ENCODE measurements around the gene HDGFL1.

Gene HDGFL1

DNA sequence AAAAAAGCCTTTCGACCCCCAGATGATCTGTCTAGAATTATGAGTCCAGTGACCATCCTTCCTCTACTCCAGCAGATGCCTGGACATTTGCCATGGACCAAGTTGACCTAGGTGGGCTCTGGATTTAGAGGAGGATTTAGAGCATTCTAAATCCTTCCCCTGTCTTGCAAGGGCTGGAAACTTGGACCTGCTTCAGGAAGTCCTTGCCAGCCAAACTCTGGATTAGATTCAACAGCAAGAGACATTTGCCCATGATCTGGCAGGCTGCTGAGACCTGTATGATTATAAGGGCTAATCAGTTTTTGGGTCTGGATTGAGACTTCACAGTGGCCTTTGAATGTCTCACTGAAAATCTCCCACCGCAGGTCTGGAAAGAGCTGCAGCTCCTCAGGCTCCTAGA is 13.1 kb upstream of the HDGFL1 start:
- no peak overlapping the region for H3K27ac ChIP-seq (ENCODE audit: low read depth, low read length)
- no peaks in the 10 kb centered on the region for H3K4me1 ChIP-seq (ENCODE audit: control insufficient read depth in 5 of 5, insufficient read depth in 5 of 5, low read length in 5 of 5)
- no peaks in the 10 kb centered on the region for H3K36me3 ChIP-seq (ENCODE audit: control insufficient read depth in 5 of 5, insufficient read depth in 5 of 5, low read length in 5 of 5)
- no peaks in the 10 kb centered on the region for H3K27me3 ChIP-seq (ENCODE audit: control insufficient read depth in 5 of 5, insufficient read depth in 4 of 5, low read length in 5 of 5)
- H3K9ac ChIP-seq (ENCODE audit: low read length in 5 of 5): no peak overlapping the region
- no peaks in the 10 kb centered on the region for H3K9me3 ChIP-seq (ENCODE audit: control insufficient read depth in 5 of 5, low read length in 5 of 5)
- no peak overlapping the region for H3K4me3 ChIP-seq (ENCODE audit: low read depth in 1 of 5, low read length in 5 of 5)

DNA sequence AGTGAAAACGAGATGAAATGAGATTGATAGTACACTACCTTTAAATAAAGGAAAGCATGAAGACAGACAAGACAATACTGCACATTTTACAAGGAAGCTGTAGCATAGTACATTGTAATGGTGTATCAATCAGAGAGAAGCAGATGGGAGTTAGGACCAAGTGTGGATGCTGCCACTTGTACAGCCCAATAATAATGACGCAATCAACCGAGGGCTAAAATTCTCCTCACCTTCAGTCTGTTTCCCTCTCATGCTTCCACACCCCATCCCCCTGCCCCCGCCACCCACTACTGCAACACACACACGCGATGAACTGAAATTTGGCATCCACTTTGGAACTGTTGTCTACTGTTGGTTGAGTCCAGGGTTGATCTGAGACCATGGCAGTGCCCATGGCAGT is 12.4 kb upstream of the HDGFL1 start:
- Histone ChIP-seq H3K27ac (ENCODE audit: low read depth, low read length) (no peak overlapping the region), H3K27me3 (ENCODE audit: control insufficient read depth in 5 of 5, insufficient read depth in 4 of 5, low read length in 5 of 5) (no peaks in the 10 kb centered on the region)

DNA sequence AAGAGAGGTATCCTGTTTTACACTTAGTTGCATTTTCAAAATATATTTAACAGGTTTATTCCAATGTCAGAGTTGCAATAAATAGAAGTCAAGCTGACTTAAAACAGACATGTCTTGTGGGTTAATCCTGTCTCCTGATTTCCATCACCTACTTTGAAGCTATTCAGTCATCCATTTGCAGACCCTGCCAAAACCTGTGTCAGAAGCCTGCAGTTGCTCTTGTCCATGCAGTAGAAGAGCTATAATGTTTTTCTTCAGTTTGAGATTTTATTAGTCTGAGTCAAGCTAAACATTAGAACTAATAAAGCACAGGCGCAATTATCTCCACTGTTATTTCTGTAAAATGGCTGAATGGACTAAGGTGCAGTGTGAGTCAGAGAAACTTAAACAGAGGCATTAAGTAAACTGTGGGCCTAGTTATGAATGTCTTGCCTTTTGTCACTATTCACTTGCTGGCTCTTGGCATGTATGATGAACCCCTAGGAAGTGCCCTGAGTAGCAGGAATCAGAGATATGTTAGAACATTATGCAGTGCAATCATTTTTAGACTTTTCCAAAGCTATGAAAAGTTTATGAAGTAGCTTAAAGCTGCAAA is 11.0 kb upstream of the HDGFL1 start:
- H3K9me3 ChIP-seq (ENCODE audit: control insufficient read depth in 5 of 5, low read length in 5 of 5): no peaks in the 10 kb centered on the region
- no peak overlapping the region for H3K9ac ChIP-seq (ENCODE audit: low read length in 5 of 5)
- no peaks in the 10 kb centered on the region for H3K36me3 ChIP-seq (ENCODE audit: control insufficient read depth in 5 of 5, insufficient read depth in 5 of 5, low read length in 5 of 5)
- no peak overlapping the region for H3K4me3 ChIP-seq (ENCODE audit: low read depth in 1 of 5, low read length in 5 of 5)
- H3K27ac ChIP-seq (ENCODE audit: low read depth, low read length): no peak overlapping the region
- H3K4me1 ChIP-seq (ENCODE audit: control insufficient read depth in 5 of 5, insufficient read depth in 5 of 5, low read length in 5 of 5): no peaks in the 10 kb centered on the region
- no peaks in the 10 kb centered on the region for H3K27me3 ChIP-seq (ENCODE audit: control insufficient read depth in 5 of 5, insufficient read depth in 4 of 5, low read length in 5 of 5)

More for the DNA sequence above, 12.4 kb upstream of the HDGFL1 start:
- no peaks in the 10 kb centered on the region for H3K4me1 ChIP-seq (ENCODE audit: control insufficient read depth in 5 of 5, insufficient read depth in 5 of 5, low read length in 5 of 5)
- no peaks in the 10 kb centered on the region for H3K36me3 ChIP-seq (ENCODE audit: control insufficient read depth in 5 of 5, insufficient read depth in 5 of 5, low read length in 5 of 5)
- H3K9me3 ChIP-seq (ENCODE audit: control insufficient read depth in 5 of 5, low read length in 5 of 5): no peaks in the 10 kb centered on the region
- H3K9ac ChIP-seq (ENCODE audit: low read length in 5 of 5): no peak overlapping the region
- H3K4me3 ChIP-seq (ENCODE audit: low read depth in 1 of 5, low read length in 5 of 5): no peak overlapping the region

DNA sequence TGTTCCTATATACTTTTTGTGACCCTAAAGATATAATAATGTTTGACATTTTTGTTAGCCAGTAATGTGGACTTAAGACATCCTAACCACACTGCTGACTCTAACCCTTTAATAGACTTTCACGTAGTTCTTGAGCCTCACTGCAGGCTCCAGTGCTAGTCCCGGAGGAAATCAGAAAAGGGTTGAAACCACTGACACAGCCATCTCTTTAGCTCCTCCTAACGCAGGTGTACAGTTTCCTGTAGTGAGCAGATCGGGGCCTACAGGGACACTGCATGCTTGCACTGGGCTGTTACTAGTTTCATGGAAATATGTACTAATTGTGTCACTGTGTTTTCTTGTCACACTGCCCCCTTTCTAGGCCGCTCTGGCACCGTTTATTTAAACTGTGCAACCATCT is 512 bp upstream of the HDGFL1 start:
- no peak overlapping the region for H3K9ac ChIP-seq (ENCODE audit: low read length in 5 of 5)
- H3K36me3 ChIP-seq (ENCODE audit: control insufficient read depth in 5 of 5, insufficient read depth in 5 of 5, low read length in 5 of 5): no peaks in the 10 kb centered on the region
- H3K4me1 ChIP-seq (ENCODE audit: control insufficient read depth in 5 of 5, insufficient read depth in 5 of 5, low read length in 5 of 5): no peaks in the 10 kb centered on the region

GRCh38 chr6:22570185-22570551 is 802 bp downstream of the HDGFL1 start:
- Histone ChIP-seq H3K4me3 (ENCODE audit: low read depth in 1 of 5, low read length in 5 of 5) (no peak overlapping the region), H3K4me1 (ENCODE audit: control insufficient read depth in 5 of 5, insufficient read depth in 5 of 5, low read length in 5 of 5) (no peaks in the 10 kb centered on the region), H3K27me3 (ENCODE audit: control insufficient read depth in 5 of 5, insufficient read depth in 4 of 5, low read length in 5 of 5) (no peaks in the 10 kb centered on the region), H3K36me3 (ENCODE audit: control insufficient read depth in 5 of 5, insufficient read depth in 5 of 5, low read length in 5 of 5) (no peaks in the 10 kb centered on the region), H3K9me3 (ENCODE audit: control insufficient read depth in 5 of 5, low read length in 5 of 5) (no peaks in the 10 kb centered on the region), H3K9ac (ENCODE audit: low read length in 5 of 5) (no peak overlapping the region), H3K27ac (ENCODE audit: low read depth, low read length) (no peak overlapping the region)

More for the DNA sequence above, 512 bp upstream of the HDGFL1 start:
- H3K27me3 ChIP-seq (ENCODE audit: control insufficient read depth in 5 of 5, insufficient read depth in 4 of 5, low read length in 5 of 5): no peaks in the 10 kb centered on the region
- H3K4me3 ChIP-seq (ENCODE audit: low read depth in 1 of 5, low read length in 5 of 5): no peak overlapping the region
- H3K27ac ChIP-seq (ENCODE audit: low read depth, low read length): no peak overlapping the region
- H3K9me3 ChIP-seq (ENCODE audit: control insufficient read depth in 5 of 5, low read length in 5 of 5): no peaks in the 10 kb centered on the region

- no peaks in the 10 kb centered on the region for H3K27me3 ChIP-seq (ENCODE audit: control insufficient read depth in 5 of 5, insufficient read depth in 4 of 5, low read length in 5 of 5)
- H3K4me1 ChIP-seq (ENCODE audit: control insufficient read depth in 5 of 5, insufficient read depth in 5 of 5, low read length in 5 of 5): peaks cover 0 to 6% (median 0%) of the 10 kb centered on the region in 5 donors
- no peak overlapping the region for H3K4me3 ChIP-seq (ENCODE audit: low read depth in 1 of 5, low read length in 5 of 5)
- no peaks in the 10 kb centered on the region for H3K36me3 ChIP-seq (ENCODE audit: control insufficient read depth in 5 of 5, insufficient read depth in 5 of 5, low read length in 5 of 5)
- H3K9ac ChIP-seq (ENCODE audit: low read length in 5 of 5): no peak overlapping the region
- no peaks in the 10 kb centered on the region for H3K9me3 ChIP-seq (ENCODE audit: control insufficient read depth in 5 of 5, low read length in 5 of 5)
- no peak overlapping the region for H3K27ac ChIP-seq (ENCODE audit: low read depth, low read length)
Observed at GRCh38 chr6:22575190-22575589, 5.8 kb downstream of the HDGFL1 start.

DNA sequence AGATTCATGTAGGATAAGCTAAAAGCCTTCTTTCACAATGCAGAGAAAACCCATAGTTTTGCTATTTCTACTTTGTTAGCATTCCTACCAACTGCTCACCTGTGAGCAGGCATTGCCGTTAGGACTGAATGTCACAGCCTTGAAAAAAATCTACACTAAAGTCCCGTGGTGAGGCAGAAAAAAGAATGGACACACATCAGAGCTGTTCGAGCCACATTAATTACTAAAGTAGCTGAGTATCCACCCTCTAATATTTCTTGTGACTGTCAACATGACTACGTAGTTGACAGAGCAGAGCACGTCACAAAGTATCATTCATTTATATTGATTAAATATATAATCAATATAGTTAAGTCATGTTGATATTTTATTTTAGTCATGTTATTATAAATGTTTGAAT is 10.1 kb downstream of the HDGFL1 start:
- no peak overlapping the region for H3K4me3 ChIP-seq (ENCODE audit: low read depth in 1 of 5, low read length in 5 of 5)
- no peaks in the 10 kb centered on the region for H3K9me3 ChIP-seq (ENCODE audit: control insufficient read depth in 5 of 5, low read length in 5 of 5)
- H3K27ac ChIP-seq (ENCODE audit: low read depth, low read length): no peak overlapping the region
- no peaks in the 10 kb centered on the region for H3K36me3 ChIP-seq (ENCODE audit: control insufficient read depth in 5 of 5, insufficient read depth in 5 of 5, low read length in 5 of 5)
- no peak overlapping the region for H3K9ac ChIP-seq (ENCODE audit: low read length in 5 of 5)
- peaks cover 0 to 9% (median 6%) of the 10 kb centered on the region in 5 donors for H3K4me1 ChIP-seq (ENCODE audit: control insufficient read depth in 5 of 5, insufficient read depth in 5 of 5, low read length in 5 of 5)
- H3K27me3 ChIP-seq (ENCODE audit: control insufficient read depth in 5 of 5, insufficient read depth in 4 of 5, low read length in 5 of 5): no peaks in the 10 kb centered on the region

- Histone ChIP-seq H3K4me1 (ENCODE audit: control insufficient read depth in 5 of 5, insufficient read depth in 5 of 5, low read length in 5 of 5) (peaks cover 0 to 9% (median 6%) of the 10 kb centered on the region in 5 donors), H3K4me3 (ENCODE audit: low read depth in 1 of 5, low read length in 5 of 5) (no peak overlapping the region), H3K9me3 (ENCODE audit: control insufficient read depth in 5 of 5, low read length in 5 of 5) (no peaks in the 10 kb centered on the region), H3K9ac (ENCODE audit: low read length in 5 of 5) (no peak overlapping the region), H3K27me3 (ENCODE audit: control insufficient read depth in 5 of 5, insufficient read depth in 4 of 5, low read length in 5 of 5) (no peaks in the 10 kb centered on the region), H3K27ac (ENCODE audit: low read depth, low read length) (no peak overlapping the region), H3K36me3 (ENCODE audit: control insufficient read depth in 5 of 5, insufficient read depth in 5 of 5, low read length in 5 of 5) (no peaks in the 10 kb centered on the region)
Observed at GRCh38 chr6:22580337-22580736, 11.0 kb downstream of the HDGFL1 start.

- no peak overlapping the region for H3K9ac ChIP-seq (ENCODE audit: low read length in 5 of 5)
Observed at GRCh38 chr6:22582417-22583205, 13.2 kb downstream of the HDGFL1 start.

GRCh38 chr6:22583230-22583629 is 13.9 kb downstream of the HDGFL1 start:
- no peak overlapping the region for H3K27ac ChIP-seq (ENCODE audit: low read depth, low read length)

More at GRCh38 chr6:22582417-22583205, 13.2 kb downstream of the HDGFL1 start:
- Histone ChIP-seq H3K36me3 (ENCODE audit: control insufficient read depth in 5 of 5, insufficient read depth in 5 of 5, low read length in 5 of 5) (no peaks in the 10 kb centered on the region), H3K27ac (ENCODE audit: low read depth, low read length) (no peak overlapping the region), H3K4me1 (ENCODE audit: control insufficient read depth in 5 of 5, insufficient read depth in 5 of 5, low read length in 5 of 5) (peaks cover 0 to 9% (median 0%) of the 10 kb centered on the region in 5 donors), H3K9me3 (ENCODE audit: control insufficient read depth in 5 of 5, low read length in 5 of 5) (no peaks in the 10 kb centered on the region), H3K27me3 (ENCODE audit: control insufficient read depth in 5 of 5, insufficient read depth in 4 of 5, low read length in 5 of 5) (no peaks in the 10 kb centered on the region), H3K4me3 (ENCODE audit: low read depth in 1 of 5, low read length in 5 of 5) (no peak overlapping the region)

More at GRCh38 chr6:22583230-22583629, 13.9 kb downstream of the HDGFL1 start:
- Histone ChIP-seq H3K9ac (ENCODE audit: low read length in 5 of 5) (no peak overlapping the region), H3K9me3 (ENCODE audit: control insufficient read depth in 5 of 5, low read length in 5 of 5) (no peaks in the 10 kb centered on the region), H3K27me3 (ENCODE audit: control insufficient read depth in 5 of 5, insufficient read depth in 4 of 5, low read length in 5 of 5) (no peaks in the 10 kb centered on the region), H3K4me1 (ENCODE audit: control insufficient read depth in 5 of 5, insufficient read depth in 5 of 5, low read length in 5 of 5) (peaks cover 0 to 9% (median 0%) of the 10 kb centered on the region in 5 donors), H3K36me3 (ENCODE audit: control insufficient read depth in 5 of 5, insufficient read depth in 5 of 5, low read length in 5 of 5) (no peaks in the 10 kb centered on the region), H3K4me3 (ENCODE audit: low read depth in 1 of 5, low read length in 5 of 5) (no peak overlapping the region)

Data from subcutaneous abdominal adipose tissue (tissue), 5 donors.